ENCODE measurements around the gene PTGFRN. TPM values are rescaled to one million over a fixed set of nuclear protein-coding genes. Genes with fewer than 3 reads are reported as not detected.

The PTGFRN gene
- total and polyA plus RNA-seq, 4 donors: 5.4 to 12.6 (median 7.2) TPM

GRCh38 chr1:117007719-117008013 is 98.0 kb downstream of the PTGFRN start:
- TF ChIP-seq NR2F2 (IDR thresholded peaks at IDR 0.05) (no peak), TAF1 (conservative IDR thresholded peaks at IDR 0.05) (no peak)
- DNase-seq (ENCODE audit: low spot score): no peak
- H3K36me3 ChIP-seq (ENCODE audit: control insufficient read depth in 4 of 4, insufficient read depth in 3 of 4, low read depth in 1 of 4, low read length in 3 of 4): no peaks in the 10 kb centered on the region
- peaks cover 0 to 4% (median 0%) of the 10 kb centered on the region in 4 donors for H3K4me1 ChIP-seq (ENCODE audit: control insufficient read depth in 4 of 4, insufficient read depth in 4 of 4, low read length in 3 of 4)
- 86% methylated on average over 2 of the region's 2 CpGs for WGBS
- H3K27ac ChIP-seq (ENCODE audit: low read depth in 1 of 2, low read length in 2 of 2): no peak overlapping the region
- H3K9me3 ChIP-seq (ENCODE audit: control insufficient read depth in 4 of 4, low read length in 3 of 4): no peaks in the 10 kb centered on the region
- no peaks in the 10 kb centered on the region for H3K27me3 ChIP-seq (ENCODE audit: control insufficient read depth in 4 of 4, insufficient read depth in 4 of 4, low read length in 3 of 4)
- H3K4me3 ChIP-seq (ENCODE audit: low read depth in 1 of 3, low read length in 3 of 3): no peak overlapping the region
- no peak overlapping the region for H3K9ac ChIP-seq (ENCODE audit: low read depth in 1 of 2, low read length in 2 of 2)

GRCh38 chr1:117008656-117009055 is 98.9 kb downstream of the PTGFRN start:
- WGBS: 82% methylated on average over 2 of the region's 2 CpGs
- Histone ChIP-seq H3K27ac (ENCODE audit: low read depth in 1 of 2, low read length in 2 of 2) (no peak overlapping the region), H3K27me3 (ENCODE audit: control insufficient read depth in 4 of 4, insufficient read depth in 4 of 4, low read length in 3 of 4) (no peaks in the 10 kb centered on the region), H3K4me3 (ENCODE audit: low read depth in 1 of 3, low read length in 3 of 3) (no peak overlapping the region), H3K4me1 (ENCODE audit: control insufficient read depth in 4 of 4, insufficient read depth in 4 of 4, low read length in 3 of 4) (peaks cover 0 to 4% (median 0%) of the 10 kb centered on the region in 4 donors), H3K9me3 (ENCODE audit: control insufficient read depth in 4 of 4, low read length in 3 of 4) (no peaks in the 10 kb centered on the region), H3K9ac (ENCODE audit: low read depth in 1 of 2, low read length in 2 of 2) (no peak overlapping the region), H3K36me3 (ENCODE audit: control insufficient read depth in 4 of 4, insufficient read depth in 3 of 4, low read depth in 1 of 4, low read length in 3 of 4) (no peaks in the 10 kb centered on the region)
- no peak for DNase-seq (ENCODE audit: low spot score)
- TF ChIP-seq CTCF (IDR thresholded peaks at IDR 0.05; ENCODE audit: low read depth, low read length, missing input control) (no peak), EGR1 (IDR thresholded peaks at IDR 0.05; ENCODE audit: low read depth in 2 of 2) (no peak), ATF3 (IDR thresholded peaks at IDR 0.05) (no peak), FOXA2 (IDR thresholded peaks at IDR 0.05) (no peak), YY1 (IDR thresholded peaks at IDR 0.05) (no peak), HNF4A (conservative IDR thresholded peaks at IDR 0.05) (no peak), REST (IDR thresholded peaks at IDR 0.05) (no peak), FOXA1 (IDR thresholded peaks at IDR 0.05) (no peak), RXRA (IDR thresholded peaks at IDR 0.05) (no peak), MAX (IDR thresholded peaks at IDR 0.05) (no peak), GABPA (IDR thresholded peaks at IDR 0.05 in 1 of 2, conservative IDR thresholded peaks at IDR 0.05 in 1 of 2) (no peak), HNF4G (IDR thresholded peaks at IDR 0.05) (no peak), NR2F2 (IDR thresholded peaks at IDR 0.05) (no peak), SP1 (IDR thresholded peaks at IDR 0.05) (no peak)
